Measurements from ENCODE around the gene HOXC13.
A peak's percentile ranks its signal among the peaks of the same experiment; 100 is the strongest.

The HOXC13 gene

GRCh38 chr12:53982648-53983567, 44.3 kb downstream of the HOXC13 start:
- no peak for DNase-seq

- DNase-seq: no peak
These were observed 44.9 kb downstream of the HOXC13 start for GRCh38 chr12:53983568-53983949.

- no peak for DNase-seq
These were observed 45.4 kb downstream of the HOXC13 start for GRCh38 chr12:53983950-53984572.

GRCh38 chr12:53984901-53985691, 46.5 kb downstream of the HOXC13 start, which contains the start of gene HOXC10:
TSS of gene HOXC10 (plus strand) at chr12:53985146. CDS start at chr12:53985260, 114 bp downstream.
- peak; percentile 84 for DNase-seq

- DNase-seq: no peak
These were observed 47.0 kb downstream of the HOXC13 start for GRCh38 chr12:53985692-53985993.

GRCh38 chr12:53985994-53986685, 47.5 kb downstream of the HOXC13 start:
- no peak for DNase-seq

GRCh38 chr12:53986686-53987483, 48.3 kb downstream of the HOXC13 start:
- no peak for DNase-seq

- DNase-seq: no peak
These were observed 49.2 kb downstream of the HOXC13 start for GRCh38 chr12:53987787-53988230.

GRCh38 chr12:53988541-53989226, 50.1 kb downstream of the HOXC13 start:
- no peak for DNase-seq

- DNase-seq: peak; percentile 39
These were observed 50.8 kb downstream of the HOXC13 start for GRCh38 chr12:53989227-53990113.

- no peak for DNase-seq
These were observed 51.9 kb downstream of the HOXC13 start for GRCh38 chr12:53990311-53991076.

- DNase-seq: no peak
These were observed 52.4 kb downstream of the HOXC13 start for GRCh38 chr12:53991077-53991460.

- no peak for DNase-seq
These were observed 53.8 kb downstream of the HOXC13 start for GRCh38 chr12:53992377-53992889.

- DNase-seq: no peak
These were observed 54.8 kb downstream of the HOXC13 start for GRCh38 chr12:53993162-53994008.

- no peak for DNase-seq
These were observed 55.3 kb downstream of the HOXC13 start for GRCh38 chr12:53994009-53994263.

GRCh38 chr12:53994264-53995001, 55.8 kb downstream of the HOXC13 start:
- no peak for DNase-seq

GRCh38 chr12:53995002-53995377, 56.4 kb downstream of the HOXC13 start:
- DNase-seq: no peak
